ENCODE data around the gene ADGRV1.

DNA sequence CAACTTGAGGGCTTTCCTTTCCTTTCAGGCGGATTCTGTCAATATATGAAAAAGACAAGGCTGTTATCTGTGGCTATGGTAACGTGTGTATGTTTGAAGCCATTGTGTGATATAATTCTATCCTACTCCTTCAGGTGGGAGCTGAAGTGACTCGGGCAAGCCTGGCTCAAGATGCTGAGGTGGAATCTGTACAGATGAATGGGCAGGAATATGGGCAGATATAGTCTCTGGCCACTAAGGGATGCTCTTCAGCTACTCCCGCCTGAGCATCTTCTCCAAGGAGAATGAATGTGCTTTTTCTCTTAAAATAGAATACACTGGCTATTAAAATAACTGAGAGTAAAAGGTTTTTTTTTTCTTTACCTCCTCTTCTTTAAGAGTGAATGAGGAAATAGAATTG is 244.8 kb downstream of the ADGRV1 start:
- TF ChIP-seq, protein P1, sequence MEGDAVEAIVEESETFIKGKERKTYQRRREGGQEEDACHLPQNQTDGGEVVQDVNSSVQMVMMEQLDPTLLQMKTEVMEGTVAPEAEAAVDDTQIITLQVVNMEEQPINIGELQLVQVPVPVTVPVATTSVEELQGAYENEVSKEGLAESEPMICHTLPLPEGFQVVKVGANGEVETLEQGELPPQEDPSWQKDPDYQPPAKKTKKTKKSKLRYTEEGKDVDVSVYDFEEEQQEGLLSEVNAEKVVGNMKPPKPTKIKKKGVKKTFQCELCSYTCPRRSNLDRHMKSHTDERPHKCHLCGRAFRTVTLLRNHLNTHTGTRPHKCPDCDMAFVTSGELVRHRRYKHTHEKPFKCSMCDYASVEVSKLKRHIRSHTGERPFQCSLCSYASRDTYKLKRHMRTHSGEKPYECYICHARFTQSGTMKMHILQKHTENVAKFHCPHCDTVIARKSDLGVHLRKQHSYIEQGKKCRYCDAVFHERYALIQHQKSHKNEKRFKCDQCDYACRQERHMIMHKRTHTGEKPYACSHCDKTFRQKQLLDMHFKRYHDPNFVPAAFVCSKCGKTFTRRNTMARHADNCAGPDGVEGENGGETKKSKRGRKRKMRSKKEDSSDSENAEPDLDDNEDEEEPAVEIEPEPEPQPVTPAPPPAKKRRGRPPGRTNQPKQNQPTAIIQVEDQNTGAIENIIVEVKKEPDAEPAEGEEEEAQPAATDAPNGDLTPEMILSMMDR (IDR thresholded peaks at IDR 0.05): no peak
- no peak for TF ChIP-seq ZFX (IDR thresholded peaks at IDR 0.05; ENCODE audit: borderline replicate concordance)

Data from 22Rv1 (cell line).